ENCODE results near the gene HCFC2. TPM values are rescaled to one million over a fixed set of nuclear protein-coding genes. Genes with fewer than 3 reads are reported as not detected.

HCFC2 gene
- total and polyA plus RNA-seq, 10 donors: 4.3 to 18.6 (median 16.6) TPM

DNA sequence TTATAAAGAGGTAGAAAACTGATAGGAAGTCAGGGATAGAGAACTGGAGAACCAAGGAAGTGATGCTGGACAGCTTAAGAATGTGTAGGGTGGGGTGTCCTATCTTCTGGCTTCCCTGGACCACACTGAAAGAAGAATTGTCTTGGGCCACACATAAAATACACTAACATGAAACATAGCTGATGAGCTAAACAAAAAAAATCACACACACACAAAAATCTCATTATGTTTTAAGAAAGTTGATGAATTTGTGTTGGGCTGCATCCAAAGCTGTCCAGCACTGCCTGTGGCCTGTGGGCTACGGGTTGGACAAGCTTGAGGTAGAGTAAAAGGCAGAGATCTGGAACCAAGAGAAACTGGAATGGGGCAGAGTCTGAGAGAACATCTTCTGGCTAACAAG is 21.8 kb upstream of the HCFC2 start:
- intact Hi-C loops (cut with DNase I; ENCODE audit: low total_unique reads): no loop called here
- WGBS, 5 donors: 77 to 93% (median 89%) methylated on average over 1 of the region's 1 CpG
- no peak for DNase-seq
- Histone ChIP-seq H3K4me3 (no peak overlapping the region), H3K27me3 (replicated peaks in 1 of 7) (no peaks in the 10 kb centered on the region), H3K9me3 (no peaks in the 10 kb centered on the region), H3K36me3 (no peaks in the 10 kb centered on the region), H3K27ac (no peak overlapping the region), H3K4me1 (no peaks in the 10 kb centered on the region)
- TF ChIP-seq, protein P1, sequence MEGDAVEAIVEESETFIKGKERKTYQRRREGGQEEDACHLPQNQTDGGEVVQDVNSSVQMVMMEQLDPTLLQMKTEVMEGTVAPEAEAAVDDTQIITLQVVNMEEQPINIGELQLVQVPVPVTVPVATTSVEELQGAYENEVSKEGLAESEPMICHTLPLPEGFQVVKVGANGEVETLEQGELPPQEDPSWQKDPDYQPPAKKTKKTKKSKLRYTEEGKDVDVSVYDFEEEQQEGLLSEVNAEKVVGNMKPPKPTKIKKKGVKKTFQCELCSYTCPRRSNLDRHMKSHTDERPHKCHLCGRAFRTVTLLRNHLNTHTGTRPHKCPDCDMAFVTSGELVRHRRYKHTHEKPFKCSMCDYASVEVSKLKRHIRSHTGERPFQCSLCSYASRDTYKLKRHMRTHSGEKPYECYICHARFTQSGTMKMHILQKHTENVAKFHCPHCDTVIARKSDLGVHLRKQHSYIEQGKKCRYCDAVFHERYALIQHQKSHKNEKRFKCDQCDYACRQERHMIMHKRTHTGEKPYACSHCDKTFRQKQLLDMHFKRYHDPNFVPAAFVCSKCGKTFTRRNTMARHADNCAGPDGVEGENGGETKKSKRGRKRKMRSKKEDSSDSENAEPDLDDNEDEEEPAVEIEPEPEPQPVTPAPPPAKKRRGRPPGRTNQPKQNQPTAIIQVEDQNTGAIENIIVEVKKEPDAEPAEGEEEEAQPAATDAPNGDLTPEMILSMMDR (IDR thresholded peaks at IDR 0.05 in 8 of 11, conservative IDR thresholded peaks at IDR 0.05 in 3 of 11): no peak
- TF ChIP-seq POLR2A (IDR thresholded peaks at IDR 0.05) (no peak), POLR2AphosphoS5 (IDR thresholded peaks at IDR 0.05) (no peak)

DNA sequence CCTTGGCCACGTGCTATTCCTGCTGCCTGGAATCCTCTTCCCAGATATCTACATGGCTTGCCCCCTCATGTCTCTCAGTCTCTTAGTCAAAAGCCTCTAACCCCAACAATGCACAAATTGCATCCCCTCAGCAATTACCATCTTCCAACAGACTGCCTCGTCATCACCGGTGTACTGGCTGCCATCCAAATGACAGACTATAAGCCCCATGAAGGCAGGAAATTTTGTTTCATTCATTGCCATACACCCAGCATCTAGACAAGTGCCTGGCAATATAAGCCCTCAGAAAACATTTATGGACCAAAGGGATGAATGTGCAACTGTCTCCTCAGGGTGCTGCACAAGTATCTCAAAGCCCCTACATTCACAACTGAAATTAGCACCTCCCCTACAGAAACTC is 20.2 kb upstream of the HCFC2 start:
- Histone ChIP-seq H3K4me3 (no peak overlapping the region), H3K4me1 (no peaks in the 10 kb centered on the region), H3K36me3 (no peaks in the 10 kb centered on the region), H3K27ac (no peak overlapping the region), H3K9me3 (no peaks in the 10 kb centered on the region), H3K27me3 (replicated peaks in 1 of 7) (peaks cover 0 to 6% (median 0%) of the 10 kb centered on the region in 7 donors)
- TF ChIP-seq POLR2AphosphoS5 (IDR thresholded peaks at IDR 0.05) (no peak), POLR2A (IDR thresholded peaks at IDR 0.05) (no peak)
- TF ChIP-seq, protein P1 (IDR thresholded peaks at IDR 0.05 in 8 of 11, conservative IDR thresholded peaks at IDR 0.05 in 3 of 11): no peak
- intact Hi-C loops (cut with DNase I; ENCODE audit: low total_unique reads): no loop called here
- DNase-seq: no peak
- 86 to 93% (median 89%) methylated on average over 3 of the region's 3 CpGs for WGBS, 5 donors

DNA sequence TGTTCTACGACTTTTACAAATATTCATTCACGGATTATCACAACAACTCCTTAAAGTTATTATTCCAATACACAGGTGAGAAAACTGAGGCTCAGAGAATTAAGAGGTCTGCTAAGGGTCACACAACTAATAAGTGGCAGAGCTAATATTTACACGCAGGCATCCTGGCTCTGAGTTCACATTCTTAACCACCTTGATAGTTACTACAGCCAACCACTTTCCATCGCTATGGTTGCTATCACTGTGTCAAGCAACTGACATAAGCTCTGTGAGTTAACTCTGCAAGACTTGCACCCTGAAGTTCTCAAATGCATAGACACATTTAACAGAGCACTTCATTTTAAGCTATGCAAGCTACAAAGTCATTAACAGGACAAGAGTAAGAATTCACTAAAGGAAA is 18.0 kb upstream of the HCFC2 start:
- H3K36me3 ChIP-seq: no peaks in the 10 kb centered on the region
- no peak overlapping the region for H3K4me3 ChIP-seq
- H3K4me1 ChIP-seq: peaks cover 0 to 12% (median 9%) of the 10 kb centered on the region in 6 donors
- no peak for TF ChIP-seq POLR2AphosphoS5 (IDR thresholded peaks at IDR 0.05)
- TF ChIP-seq POLR2A (IDR thresholded peaks at IDR 0.05): no peak
- TF ChIP-seq, protein P1 (IDR thresholded peaks at IDR 0.05 in 8 of 11, conservative IDR thresholded peaks at IDR 0.05 in 3 of 11): no peak
- no peaks in the 10 kb centered on the region for H3K9me3 ChIP-seq
- H3K27me3 ChIP-seq (replicated peaks in 1 of 7): peaks cover 0 to 28% (median 20%) of the 10 kb centered on the region in 7 donors
- no peak for DNase-seq
- WGBS, 5 donors: 90 to 98% (median 94%) methylated on average over 4 of the region's 4 CpGs
- intact Hi-C loops (cut with DNase I; ENCODE audit: low total_unique reads): no loop called here
- no peak overlapping the region for H3K27ac ChIP-seq

DNA sequence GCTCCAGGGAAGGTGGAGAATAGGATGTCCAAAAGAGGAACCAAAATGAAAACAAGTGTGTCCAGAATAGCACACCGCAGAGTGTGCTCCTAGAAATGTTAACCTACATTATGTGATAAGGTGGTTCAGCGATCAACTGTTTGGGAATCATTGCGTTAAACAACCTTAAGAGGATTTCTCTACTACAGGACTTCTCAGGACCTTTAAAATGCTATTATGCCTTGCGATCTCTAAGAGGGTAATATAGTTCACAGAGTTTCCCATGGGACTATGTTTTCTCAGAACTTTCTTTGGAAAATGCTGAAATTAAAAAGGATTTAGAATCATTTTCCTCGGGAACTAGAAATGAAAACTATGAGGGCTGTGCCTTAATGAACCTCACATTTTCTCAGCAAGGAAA is 16.2 kb upstream of the HCFC2 start:
- intact Hi-C loops (cut with DNase I; ENCODE audit: low total_unique reads): no loop called here
- Histone ChIP-seq H3K4me3 (no peak overlapping the region), H3K27ac (no peak overlapping the region), H3K27me3 (replicated peaks in 1 of 7) (peaks cover 0 to 41% (median 26%) of the 10 kb centered on the region in 7 donors), H3K4me1 (peaks cover 0 to 12% (median 9%) of the 10 kb centered on the region in 6 donors), H3K36me3 (no peaks in the 10 kb centered on the region), H3K9me3 (no peaks in the 10 kb centered on the region)
- no peak for TF ChIP-seq POLR2A (IDR thresholded peaks at IDR 0.05)
- WGBS, 5 donors: 83 to 93% (median 88%) methylated on average over 5 of the region's 5 CpGs
- DNase-seq: no peak

DNA sequence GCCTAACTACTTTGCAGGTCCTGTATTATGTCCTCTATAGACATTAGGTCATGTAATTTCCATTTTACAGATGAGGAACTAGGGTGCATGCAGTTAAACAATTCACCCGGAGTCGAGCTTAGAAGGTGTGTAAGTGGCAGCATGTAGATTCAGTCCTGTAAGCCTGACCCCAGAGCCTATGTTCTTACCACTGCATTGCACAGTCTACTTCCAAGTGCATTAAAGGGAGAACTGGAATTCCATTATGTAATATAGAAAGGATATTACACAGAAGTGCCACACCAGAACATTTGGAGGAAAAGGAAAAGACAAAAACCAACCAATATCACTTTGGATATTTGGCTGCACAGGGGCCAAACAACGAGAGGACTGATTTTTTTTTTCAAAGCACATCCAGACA is 15.5 kb upstream of the HCFC2 start:
- 81 to 97% (median 85%) methylated on average over 3 of the region's 3 CpGs for WGBS, 5 donors
- Histone ChIP-seq H3K9me3 (no peaks in the 10 kb centered on the region), H3K4me1 (peaks cover 0 to 12% (median 9%) of the 10 kb centered on the region in 6 donors), H3K27me3 (replicated peaks in 1 of 7) (peaks cover 0 to 41% (median 26%) of the 10 kb centered on the region in 7 donors), H3K36me3 (no peaks in the 10 kb centered on the region), H3K27ac (no peak overlapping the region), H3K4me3 (no peak overlapping the region)
- DNase-seq: no peak
- TF ChIP-seq POLR2AphosphoS5 (IDR thresholded peaks at IDR 0.05): no peak
- TF ChIP-seq POLR2A (IDR thresholded peaks at IDR 0.05): no peak
- TF ChIP-seq, protein P1 (IDR thresholded peaks at IDR 0.05 in 8 of 11, conservative IDR thresholded peaks at IDR 0.05 in 3 of 11): no peak
- intact Hi-C loops (cut with DNase I; ENCODE audit: low total_unique reads): no loop called here
